HepG2 (cell line): ENCODE data around the gene AUP1. TPM values are rescaled to one million over a fixed set of nuclear protein-coding genes. Genes with fewer than 3 reads are reported as not detected.

Source experiments
- CBX5 ChIP-seq: sonication (generic); formaldehyde crosslinking; IDR thresholded peaks from 2 replicates; pipeline ENCODE4 v1.4.0; 2020; ENCODE audit warnings: missing genetic modification reagents, borderline replicate concordance
- MAFG ChIP-seq: sonication (generic); formaldehyde crosslinking; IDR thresholded peaks from 2 replicates; pipeline ENCODE4 v1.5.1; 2020; ENCODE audit warnings: mild to moderate bottlenecking, missing genetic modification reagents
- MIXL1 ChIP-seq: IDR thresholded peaks from 2 replicates; pipeline ENCODE4 v1.6.1; 2016
- RAD51 ChIP-seq: fragments of 450-650 bp; IDR thresholded peaks from 2 replicates; pipeline ENCODE4 v1.6.1; 2016; ENCODE audit warnings: borderline replicate concordance
- RARG ChIP-seq: sonication (generic); formaldehyde crosslinking; IDR thresholded peaks from 2 replicates; pipeline ENCODE4 v1.4.0; 2020; ENCODE audit warnings: low read depth, mild to moderate bottlenecking, missing genetic modification reagents
- SRSF1 ChIP-seq: fragments of 200-400 bp; formaldehyde crosslinking; optimal IDR thresholded peaks from 2 replicates; pipeline ENCODE3; 2017; ENCODE audit warnings: mild to moderate bottlenecking, low read depth, low read length, moderate library complexity
- ZNF143 ChIP-seq: sonication (generic); formaldehyde crosslinking; IDR thresholded peaks from 2 replicates; pipeline ENCODE4 v1.4.0; 2020; ENCODE audit warnings: missing genetic modification reagents
- ZNF263 ChIP-seq: sonication (generic); formaldehyde crosslinking; IDR thresholded peaks from 2 replicates; pipeline ENCODE4 v1.4.0; 2020; ENCODE audit warnings: missing genetic modification reagents
- ZNF292 ChIP-seq: sonication (generic); formaldehyde crosslinking; IDR thresholded peaks from 2 replicates; pipeline ENCODE4 v1.8.1; 2022; ENCODE audit warnings: mild to moderate bottlenecking, low read depth, missing genetic modification reagents, borderline replicate concordance
- polyA plus RNA-seq, 8 experiments: library from polyadenylated mRNA; depleted of rRNA in 3 of 8; stranded (reverse) in 7 of 8; unstranded in 1 of 8; fragments of >200 nt; fragmentation: Illumina TruSeq in 4 of 8; extraction: Trizol in 4 of 8; gene quantifications; 2 replicates each; pipeline versions ENCODE4 v1.2.1 to v1.2.3, GENCODE V29; 2011 to 2016; ENCODE audit warnings: low read depth in 4 of 8, missing spikeins in 1 of 8, mixed read lengths in 1 of 8; ENCODE audit not compliant: insufficient read depth in 1 of 8
- total RNA-seq, 5 experiments: library from RNA; depleted of rRNA; stranded (reverse); fragments of >200 nt; fragmentation: Illumina TruSeq; extraction: Trizol; gene quantifications; 2 replicates each; pipeline ENCODE4 v1.2.3, GENCODE V29; 2016; ENCODE audit warnings: low read depth in 1 of 5
- TF ChIP-seq, protein P1 (sequence below): sonication (generic); formaldehyde crosslinking; IDR thresholded peaks from 2 replicates; pipeline ENCODE4 v1.9.0; 2021; ENCODE audit warnings: missing genetic modification reagents, mild to moderate bottlenecking, borderline replicate concordance
- TF ChIP-seq, protein P2 (sequence below): sonication (generic); formaldehyde crosslinking; IDR thresholded peaks from 2 replicates; pipeline ENCODE4 v1.4.0; 2020; ENCODE audit warnings: mild to moderate bottlenecking, missing genetic modification reagents
- TF ChIP-seq, protein P3 (sequence below), 2 experiments: sonication (generic) in 1 of 2; formaldehyde crosslinking in 1 of 2; IDR thresholded peaks; 2 replicates each; pipeline versions ENCODE4 v1.4.0 to v1.6.1; 2018 to 2020; ENCODE audit warnings: missing genetic modification reagents in 2 of 2, borderline replicate concordance in 1 of 2, low read depth in 1 of 2, mild to moderate bottlenecking in 1 of 2, missing biosample characterization in 1 of 2
- TF ChIP-seq, protein P4 (sequence below): IDR thresholded peaks from 2 replicates; pipeline ENCODE4 v1.6.1; 2016
- TF ChIP-seq, protein P5 (sequence below): sonication (generic); formaldehyde crosslinking; IDR thresholded peaks from 2 replicates; pipeline ENCODE4 v1.5.0; 2020; ENCODE audit warnings: mild to moderate bottlenecking, missing genetic modification reagents
- TF ChIP-seq, protein P6 (sequence below): sonication (generic); formaldehyde crosslinking; IDR thresholded peaks from 2 replicates; pipeline ENCODE4 v1.8.1; 2023; ENCODE audit warnings: mild to moderate bottlenecking, inconsistent platforms, moderate library complexity, missing genetic modification reagents, borderline replicate concordance

AUP1 gene
- total and polyA plus RNA-seq, 2 of the 13 experiments (the other 11 are each of a cell fraction or from before 2014, with no cell fraction given) = 174 to 267 TPM

DNA sequence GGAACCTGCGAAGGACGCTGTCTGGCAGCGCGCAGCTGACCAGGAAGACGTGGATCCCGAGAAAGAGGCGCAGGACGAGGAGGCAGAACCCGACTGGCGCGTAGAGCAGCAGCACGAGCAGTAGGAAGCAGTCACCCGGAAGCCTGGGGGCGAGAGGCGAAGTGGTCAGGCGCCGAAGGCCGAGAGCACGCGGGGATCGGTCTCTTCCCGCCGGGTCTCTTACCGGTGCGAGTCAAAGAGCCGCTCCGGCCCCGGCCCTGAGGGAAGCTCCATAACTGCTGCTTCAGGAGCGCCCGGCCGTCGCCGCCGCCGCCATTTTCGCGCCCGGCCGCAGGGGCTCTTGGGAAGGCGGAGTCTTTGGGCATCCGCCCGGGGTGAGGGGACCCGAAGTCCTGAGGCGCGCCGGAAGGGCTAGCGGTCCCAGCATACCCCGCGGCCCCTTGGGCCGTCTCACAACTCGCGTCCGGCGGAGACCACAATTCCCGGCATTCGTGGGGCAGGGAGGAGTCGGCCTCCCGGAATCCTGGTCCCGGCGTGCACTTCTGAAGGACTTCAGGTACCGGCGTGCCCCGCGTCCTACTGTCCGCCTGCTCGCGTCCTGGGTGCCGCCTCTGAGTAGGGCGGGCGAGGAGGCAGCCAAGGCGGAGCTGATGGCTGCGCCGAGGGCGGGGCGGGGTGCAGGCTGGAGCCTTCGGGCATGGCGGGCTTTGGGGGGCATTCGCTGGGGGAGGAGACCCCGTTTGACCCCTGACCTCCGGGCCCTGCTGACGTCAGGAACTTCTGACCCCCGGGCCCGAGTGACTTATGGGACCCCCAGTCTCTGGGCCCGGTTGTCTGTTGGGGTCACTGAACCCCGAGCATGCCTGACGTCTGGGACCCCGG is at the start of gene AUP1, which contains the start of gene HTRA2 (continued):
- TF ChIP-seq SRSF1 = peak; percentile 53
- TF ChIP-seq MAFG = no peak
- TF ChIP-seq MIXL1 (CRISPR knock-in tag) = no peak; the same call in none of the 2 replicates
- TF ChIP-seq, protein P1, sequence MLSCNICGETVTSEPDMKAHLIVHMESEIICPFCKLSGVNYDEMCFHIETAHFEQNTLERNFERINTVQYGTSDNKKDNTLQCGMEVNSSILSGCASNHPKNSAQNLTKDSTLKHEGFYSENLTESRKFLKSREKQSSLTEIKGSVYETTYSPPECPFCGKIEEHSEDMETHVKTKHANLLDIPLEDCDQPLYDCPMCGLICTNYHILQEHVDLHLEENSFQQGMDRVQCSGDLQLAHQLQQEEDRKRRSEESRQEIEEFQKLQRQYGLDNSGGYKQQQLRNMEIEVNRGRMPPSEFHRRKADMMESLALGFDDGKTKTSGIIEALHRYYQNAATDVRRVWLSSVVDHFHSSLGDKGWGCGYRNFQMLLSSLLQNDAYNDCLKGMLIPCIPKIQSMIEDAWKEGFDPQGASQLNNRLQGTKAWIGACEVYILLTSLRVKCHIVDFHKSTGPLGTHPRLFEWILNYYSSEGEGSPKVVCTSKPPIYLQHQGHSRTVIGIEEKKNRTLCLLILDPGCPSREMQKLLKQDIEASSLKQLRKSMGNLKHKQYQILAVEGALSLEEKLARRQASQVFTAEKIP (CRISPR knock-in tag) = no peak
- TF ChIP-seq, protein P2, sequence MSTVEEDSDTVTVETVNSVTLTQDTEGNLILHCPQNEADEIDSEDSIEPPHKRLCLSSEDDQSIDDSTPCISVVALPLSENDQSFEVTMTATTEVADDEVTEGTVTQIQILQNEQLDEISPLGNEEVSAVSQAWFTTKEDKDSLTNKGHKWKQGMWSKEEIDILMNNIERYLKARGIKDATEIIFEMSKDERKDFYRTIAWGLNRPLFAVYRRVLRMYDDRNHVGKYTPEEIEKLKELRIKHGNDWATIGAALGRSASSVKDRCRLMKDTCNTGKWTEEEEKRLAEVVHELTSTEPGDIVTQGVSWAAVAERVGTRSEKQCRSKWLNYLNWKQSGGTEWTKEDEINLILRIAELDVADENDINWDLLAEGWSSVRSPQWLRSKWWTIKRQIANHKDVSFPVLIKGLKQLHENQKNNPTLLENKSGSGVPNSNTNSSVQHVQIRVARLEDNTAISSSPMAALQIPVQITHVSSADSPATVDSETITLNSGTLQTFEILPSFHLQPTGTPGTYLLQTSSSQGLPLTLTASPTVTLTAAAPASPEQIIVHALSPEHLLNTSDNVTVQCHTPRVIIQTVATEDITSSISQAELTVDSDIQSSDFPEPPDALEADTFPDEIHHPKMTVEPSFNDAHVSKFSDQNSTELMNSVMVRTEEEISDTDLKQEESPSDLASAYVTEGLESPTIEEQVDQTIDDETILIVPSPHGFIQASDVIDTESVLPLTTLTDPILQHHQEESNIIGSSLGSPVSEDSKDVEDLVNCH (CRISPR knock-in tag) = no peak
- TF ChIP-seq, protein P3, sequence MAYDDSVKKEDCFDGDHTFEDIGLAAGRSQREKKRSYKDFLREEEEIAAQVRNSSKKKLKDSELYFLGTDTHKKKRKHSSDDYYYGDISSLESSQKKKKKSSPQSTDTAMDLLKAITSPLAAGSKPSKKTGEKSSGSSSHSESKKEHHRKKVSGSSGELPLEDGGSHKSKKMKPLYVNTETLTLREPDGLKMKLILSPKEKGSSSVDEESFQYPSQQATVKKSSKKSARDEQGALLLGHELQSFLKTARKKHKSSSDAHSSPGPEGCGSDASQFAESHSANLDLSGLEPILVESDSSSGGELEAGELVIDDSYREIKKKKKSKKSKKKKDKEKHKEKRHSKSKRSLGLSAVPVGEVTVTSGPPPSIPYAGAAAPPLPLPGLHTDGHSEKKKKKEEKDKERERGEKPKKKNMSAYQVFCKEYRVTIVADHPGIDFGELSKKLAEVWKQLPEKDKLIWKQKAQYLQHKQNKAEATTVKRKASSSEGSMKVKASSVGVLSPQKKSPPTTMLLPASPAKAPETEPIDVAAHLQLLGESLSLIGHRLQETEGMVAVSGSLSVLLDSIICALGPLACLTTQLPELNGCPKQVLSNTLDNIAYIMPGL (CRISPR knock-in tag; IDR thresholded peaks at IDR 0.05; ENCODE audit: borderline replicate concordance in 1 of 2, low read depth in 1 of 2) = peak; percentile 72 to 92
- TF ChIP-seq, protein P4, sequence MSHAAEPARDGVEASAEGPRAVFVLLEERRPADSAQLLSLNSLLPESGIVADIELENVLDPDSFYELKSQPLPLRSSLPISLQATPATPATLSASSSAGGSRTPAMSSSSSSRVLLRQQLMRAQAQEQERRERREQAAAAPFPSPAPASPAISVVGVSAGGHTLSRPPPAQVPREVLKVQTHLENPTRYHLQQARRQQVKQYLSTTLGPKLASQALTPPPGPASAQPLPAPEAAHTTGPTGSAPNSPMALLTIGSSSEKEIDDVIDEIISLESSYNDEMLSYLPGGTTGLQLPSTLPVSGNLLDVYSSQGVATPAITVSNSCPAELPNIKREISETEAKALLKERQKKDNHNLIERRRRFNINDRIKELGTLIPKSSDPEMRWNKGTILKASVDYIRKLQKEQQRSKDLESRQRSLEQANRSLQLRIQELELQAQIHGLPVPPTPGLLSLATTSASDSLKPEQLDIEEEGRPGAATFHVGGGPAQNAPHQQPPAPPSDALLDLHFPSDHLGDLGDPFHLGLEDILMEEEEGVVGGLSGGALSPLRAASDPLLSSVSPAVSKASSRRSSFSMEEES (CRISPR knock-in tag) = peak; percentile 51; the same call in 1 of the 2 replicates
- TF ChIP-seq, protein P5, sequence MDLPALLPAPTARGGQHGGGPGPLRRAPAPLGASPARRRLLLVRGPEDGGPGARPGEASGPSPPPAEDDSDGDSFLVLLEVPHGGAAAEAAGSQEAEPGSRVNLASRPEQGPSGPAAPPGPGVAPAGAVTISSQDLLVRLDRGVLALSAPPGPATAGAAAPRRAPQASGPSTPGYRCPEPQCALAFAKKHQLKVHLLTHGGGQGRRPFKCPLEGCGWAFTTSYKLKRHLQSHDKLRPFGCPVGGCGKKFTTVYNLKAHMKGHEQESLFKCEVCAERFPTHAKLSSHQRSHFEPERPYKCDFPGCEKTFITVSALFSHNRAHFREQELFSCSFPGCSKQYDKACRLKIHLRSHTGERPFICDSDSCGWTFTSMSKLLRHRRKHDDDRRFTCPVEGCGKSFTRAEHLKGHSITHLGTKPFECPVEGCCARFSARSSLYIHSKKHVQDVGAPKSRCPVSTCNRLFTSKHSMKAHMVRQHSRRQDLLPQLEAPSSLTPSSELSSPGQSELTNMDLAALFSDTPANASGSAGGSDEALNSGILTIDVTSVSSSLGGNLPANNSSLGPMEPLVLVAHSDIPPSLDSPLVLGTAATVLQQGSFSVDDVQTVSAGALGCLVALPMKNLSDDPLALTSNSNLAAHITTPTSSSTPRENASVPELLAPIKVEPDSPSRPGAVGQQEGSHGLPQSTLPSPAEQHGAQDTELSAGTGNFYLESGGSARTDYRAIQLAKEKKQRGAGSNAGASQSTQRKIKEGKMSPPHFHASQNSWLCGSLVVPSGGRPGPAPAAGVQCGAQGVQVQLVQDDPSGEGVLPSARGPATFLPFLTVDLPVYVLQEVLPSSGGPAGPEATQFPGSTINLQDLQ (CRISPR knock-in tag) = no peak; the same call in 1 of the 2 replicates
- peak; percentile 97 for TF ChIP-seq ZNF143
- peak; percentile 56 for TF ChIP-seq ZNF263 (CRISPR knock-in tag)
- TF ChIP-seq RAD51 = no peak
- TF ChIP-seq CBX5 (CRISPR knock-in tag) = 0 out of 2 replicates have a peak, but pooled peaks have one; percentile 83
- TF ChIP-seq RARG = peak; percentile 89; the same call in 1 of the 2 replicates
- no peak; the same call in 1 of the 2 replicates for TF ChIP-seq ZNF292 (CRISPR knock-in tag)
- TF ChIP-seq, protein P6, sequence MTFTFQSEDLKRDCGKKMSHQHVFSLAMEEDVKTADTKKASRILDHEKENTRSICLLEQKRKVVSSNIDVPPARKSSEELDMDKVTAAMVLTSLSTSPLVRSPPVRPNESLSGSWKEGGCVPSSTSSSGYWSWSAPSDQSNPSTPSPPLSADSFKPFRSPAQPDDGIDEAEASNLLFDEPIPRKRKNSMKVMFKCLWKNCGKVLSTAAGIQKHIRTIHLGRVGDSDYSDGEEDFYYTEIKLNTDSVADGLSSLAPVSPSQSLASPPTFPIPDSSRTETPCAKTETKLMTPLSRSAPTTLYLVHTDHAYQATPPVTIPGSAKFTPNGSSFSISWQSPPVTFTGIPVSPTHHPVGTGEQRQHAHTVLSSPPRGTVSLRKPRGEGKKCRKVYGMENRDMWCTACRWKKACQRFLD = peak; percentile 83; the same call in 1 of the 2 replicates
